Activated naive CD8-positive, alpha-beta T cell treated with anti-CD3 and anti-CD28 coated beads for 36 hours (primary cell): ENCODE results near the gene DUSP16. TPM values are rescaled to one million over a fixed set of nuclear protein-coding genes. Genes with fewer than 3 reads are reported as not detected.
"Not testable (repeated sequence)": the region's sequence is repeated elsewhere in the genome, so short reads cannot be mapped to it uniquely, and the experiment has no call there.

ENCODE experiments used
- DNase-seq: peaks from one replicate; pipeline ENCODE4 v3.0.0; 2021
- H3K27ac Mint-ChIP-seq: one replicate; pipeline ENCODE4 v1.8.0; 2022; ENCODE audit warnings: mild to moderate bottlenecking, moderate library complexity, mixed read lengths
- H3K27me3 Mint-ChIP-seq: one replicate; pipeline ENCODE4 v1.8.0; 2022; ENCODE audit warnings: mild to moderate bottlenecking, mixed read lengths
- H3K36me3 Mint-ChIP-seq: one replicate; pipeline ENCODE4 v1.8.0; 2021; ENCODE audit warnings: mild to moderate bottlenecking, mixed read lengths
- H3K4me1 Mint-ChIP-seq: one replicate; pipeline ENCODE4 v1.8.0; 2021; ENCODE audit warnings: mixed read lengths
- H3K4me3 Mint-ChIP-seq: one replicate; pipeline ENCODE4 v1.8.0; 2022; ENCODE audit warnings: mild to moderate bottlenecking, moderate library complexity, mixed read lengths
- H3K9me3 Mint-ChIP-seq: one replicate; pipeline ENCODE4 v1.8.0; 2022; ENCODE audit warnings: mixed read lengths
- total RNA-seq, 2 experiments: library from RNA; stranded (reverse); gene quantifications; one replicate each; pipeline ENCODE4 v1.2.3, GENCODE V29; 2021

DUSP16 gene
- total RNA-seq, 2 experiments from 2014 or later, result 21.6 to 24.4 TPM

DNA sequence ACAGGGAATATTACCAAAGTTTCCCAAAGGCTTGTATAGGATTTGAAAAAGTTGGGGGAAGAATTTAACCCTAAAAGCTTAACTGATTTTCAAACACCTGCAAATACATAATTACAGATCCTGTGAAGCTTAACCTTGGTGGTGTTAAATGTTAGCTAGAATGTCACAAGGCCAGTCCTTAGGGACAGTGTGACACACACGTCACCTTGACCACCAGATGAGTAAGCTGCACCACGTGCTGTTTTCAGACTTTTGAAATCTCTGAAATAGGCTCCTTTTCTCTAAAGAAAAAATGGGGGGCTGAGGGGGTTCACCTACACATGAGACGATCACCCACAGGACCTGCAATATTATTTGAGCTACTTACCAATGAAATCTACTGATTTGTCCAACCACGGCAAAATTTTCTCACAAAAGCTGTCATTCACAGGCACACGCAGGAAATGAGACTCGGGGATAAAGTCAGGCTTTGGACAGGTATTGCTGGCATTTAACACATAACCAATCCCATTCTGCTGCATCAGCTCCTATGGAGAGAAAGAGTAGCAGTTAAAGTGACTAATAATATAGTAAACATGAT lies 75.9 kb downstream of the DUSP16 start:
- Mint-ChIP-seq H3K9me3 (no peaks in the 10 kb centered on the region), H3K27me3 (no peaks in the 10 kb centered on the region), H3K27ac (peak overlapping the region; percentile 43), H3K4me1 (peaks cover 27% of the 10 kb centered on the region), H3K36me3 (peaks cover 39% of the 10 kb centered on the region), H3K4me3 (no peak overlapping the region)
- peak; percentile 14 for DNase-seq

- no peaks in the 10 kb centered on the region for H3K27me3 Mint-ChIP-seq
- no peak for DNase-seq
- no peaks in the 10 kb centered on the region for H3K9me3 Mint-ChIP-seq
- H3K4me3 Mint-ChIP-seq, result no peak overlapping the region
- peaks cover 47% of the 10 kb centered on the region for H3K4me1 Mint-ChIP-seq
- H3K27ac Mint-ChIP-seq, result peak overlapping the region; percentile 2
- H3K36me3 Mint-ChIP-seq, result peaks cover 65% of the 10 kb centered on the region
Measured at GRCh38 chr12:12483438-12483837, 79.2 kb downstream of the DUSP16 start.

DNA sequence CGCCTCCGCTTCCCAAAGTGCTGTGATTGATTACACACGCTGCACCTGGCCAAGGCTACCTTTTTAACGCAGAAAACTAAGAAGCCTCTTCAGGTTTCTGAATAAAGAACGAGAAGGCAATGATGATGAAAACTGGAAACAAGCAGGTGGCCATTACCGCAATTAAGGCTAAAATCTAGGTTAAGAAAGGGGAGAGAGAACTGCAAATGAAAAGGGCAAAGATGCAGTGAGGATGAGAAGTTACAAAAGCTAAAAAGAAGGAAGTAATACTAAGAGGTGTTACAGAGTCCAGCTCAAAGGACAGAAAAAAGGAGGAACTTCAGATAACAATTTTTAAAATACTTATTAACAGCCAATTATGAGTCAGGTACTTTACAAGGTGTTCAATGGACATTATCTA lies 79.7 kb downstream of the DUSP16 start:
- no peak for DNase-seq
- H3K27ac Mint-ChIP-seq, result peak overlapping the region; percentile 92
- H3K4me1 Mint-ChIP-seq, result peaks cover 48% of the 10 kb centered on the region
- H3K9me3 Mint-ChIP-seq, result no peaks in the 10 kb centered on the region
- H3K27me3 Mint-ChIP-seq, result no peaks in the 10 kb centered on the region
- peak overlapping the region; percentile 18 for H3K4me3 Mint-ChIP-seq
- peaks cover 61% of the 10 kb centered on the region for H3K36me3 Mint-ChIP-seq

GRCh38 chr12:12482150-12482761 lies 80.4 kb downstream of the DUSP16 start:
- Mint-ChIP-seq H3K27me3 (no peaks in the 10 kb centered on the region), H3K27ac (peak overlapping the region; percentile 92), H3K9me3 (no peaks in the 10 kb centered on the region), H3K4me1 (peaks cover 46% of the 10 kb centered on the region), H3K4me3 (peak overlapping the region; percentile 54), H3K36me3 (peaks cover 64% of the 10 kb centered on the region)
- DNase-seq, result no peak

GRCh38 chr12:12481631-12482030 lies 81.0 kb downstream of the DUSP16 start:
- H3K27ac Mint-ChIP-seq, result peak overlapping the region; percentile 92
- no peaks in the 10 kb centered on the region for H3K9me3 Mint-ChIP-seq
- DNase-seq, result no peak
- H3K36me3 Mint-ChIP-seq, result peaks cover 66% of the 10 kb centered on the region
- H3K27me3 Mint-ChIP-seq, result no peaks in the 10 kb centered on the region
- peaks cover 44% of the 10 kb centered on the region for H3K4me1 Mint-ChIP-seq
- H3K4me3 Mint-ChIP-seq, result no peak overlapping the region

DNA sequence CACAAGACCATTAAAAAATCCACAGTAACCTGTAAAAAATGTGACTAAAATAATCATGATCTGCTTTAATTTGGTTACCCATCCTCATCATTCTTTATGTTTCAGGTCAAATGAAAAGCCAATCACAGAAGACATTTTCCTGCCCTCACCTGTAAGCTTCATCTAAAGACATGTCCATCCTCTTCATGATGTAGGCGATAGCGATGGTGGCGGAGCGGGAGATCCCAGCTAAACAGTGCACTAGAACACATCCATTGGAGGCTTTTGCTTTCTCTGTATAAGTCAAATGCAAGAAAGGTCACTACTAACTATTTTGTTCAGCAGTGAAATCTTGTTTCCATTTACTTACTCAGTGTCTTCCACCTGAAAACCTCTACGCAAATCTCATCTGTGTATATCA lies 82.6 kb downstream of the DUSP16 start:
- Mint-ChIP-seq H3K4me1 (peaks cover 49% of the 10 kb centered on the region), H3K4me3 (no peak overlapping the region), H3K27ac (peak overlapping the region; percentile 26), H3K36me3 (peaks cover 68% of the 10 kb centered on the region), H3K9me3 (no peaks in the 10 kb centered on the region), H3K27me3 (no peaks in the 10 kb centered on the region)
- DNase-seq, result no peak

DNA sequence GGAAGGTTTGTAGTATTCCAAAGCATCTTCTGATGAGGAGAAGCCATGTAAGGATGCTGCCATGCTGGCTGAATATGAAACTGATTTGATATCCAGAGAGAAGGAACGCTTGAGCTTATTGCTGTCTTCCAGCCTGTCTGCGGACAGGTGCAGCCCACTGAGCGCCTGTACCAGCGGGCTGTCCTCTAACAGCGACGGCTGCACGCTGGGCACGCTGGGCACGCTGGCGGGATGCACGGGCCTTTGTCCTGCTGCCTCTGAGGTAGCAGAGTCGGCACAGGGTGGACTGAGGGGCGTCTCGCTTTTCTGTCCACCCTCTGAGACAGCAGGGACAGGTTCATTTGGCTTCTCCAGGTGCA lies 85.2 kb downstream of the DUSP16 start:
- Mint-ChIP-seq H3K27me3 (no peaks in the 10 kb centered on the region), H3K27ac (no peak overlapping the region), H3K4me3 (no peak overlapping the region), H3K36me3 (peaks cover 74% of the 10 kb centered on the region), H3K9me3 (no peaks in the 10 kb centered on the region), H3K4me1 (peaks cover 55% of the 10 kb centered on the region)
- no peak for DNase-seq

DNA sequence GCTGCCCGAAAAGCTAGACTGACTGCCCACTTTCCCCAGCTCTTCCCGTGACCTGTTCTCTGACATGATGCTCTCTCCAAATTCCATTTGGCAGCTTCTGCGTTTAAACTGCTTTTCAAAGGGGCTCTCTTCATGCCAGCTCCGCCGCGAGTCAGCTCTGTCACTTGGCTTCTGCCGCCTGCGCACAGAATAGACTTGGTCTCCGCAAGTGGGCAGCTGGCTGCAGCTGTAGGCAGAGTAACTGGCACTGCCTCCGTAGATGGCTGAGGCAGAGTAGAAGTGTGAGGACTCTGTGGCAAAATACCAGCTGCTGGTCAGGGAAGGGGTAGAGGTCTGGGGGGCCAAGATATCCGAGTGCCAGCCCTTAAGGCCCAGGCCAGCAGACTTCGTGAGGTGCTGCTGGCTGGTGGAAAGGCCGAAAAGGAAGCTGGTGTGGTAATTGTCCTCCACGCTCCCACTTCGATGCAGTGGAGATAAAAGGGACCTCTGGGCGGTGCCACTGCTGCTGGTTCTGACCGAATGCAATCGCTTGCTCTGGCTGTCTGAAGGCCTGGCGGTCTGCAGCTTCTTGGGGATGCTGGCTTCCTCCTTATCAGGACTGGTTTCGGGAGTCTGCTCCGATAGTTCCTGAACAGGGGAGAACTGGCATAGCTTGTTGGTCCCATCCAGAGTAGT lies 85.7 kb downstream of the DUSP16 start:
- H3K4me1 Mint-ChIP-seq, result peaks cover 49% of the 10 kb centered on the region
- no peak overlapping the region for H3K4me3 Mint-ChIP-seq
- no peaks in the 10 kb centered on the region for H3K27me3 Mint-ChIP-seq
- no peak overlapping the region for H3K27ac Mint-ChIP-seq
- DNase-seq, result no peak
- H3K9me3 Mint-ChIP-seq, result no peaks in the 10 kb centered on the region
- peaks cover 71% of the 10 kb centered on the region for H3K36me3 Mint-ChIP-seq

- Mint-ChIP-seq H3K4me3 (no peak overlapping the region), H3K27me3 (no peaks in the 10 kb centered on the region), H3K36me3 (peaks cover 75% of the 10 kb centered on the region), H3K4me1 (peaks cover 49% of the 10 kb centered on the region), H3K9me3 (no peaks in the 10 kb centered on the region), H3K27ac (peak overlapping the region; percentile 90)
- peak; percentile 50 for DNase-seq
Measured at GRCh38 chr12:12474931-12475795, 87.5 kb downstream of the DUSP16 start.

DNA sequence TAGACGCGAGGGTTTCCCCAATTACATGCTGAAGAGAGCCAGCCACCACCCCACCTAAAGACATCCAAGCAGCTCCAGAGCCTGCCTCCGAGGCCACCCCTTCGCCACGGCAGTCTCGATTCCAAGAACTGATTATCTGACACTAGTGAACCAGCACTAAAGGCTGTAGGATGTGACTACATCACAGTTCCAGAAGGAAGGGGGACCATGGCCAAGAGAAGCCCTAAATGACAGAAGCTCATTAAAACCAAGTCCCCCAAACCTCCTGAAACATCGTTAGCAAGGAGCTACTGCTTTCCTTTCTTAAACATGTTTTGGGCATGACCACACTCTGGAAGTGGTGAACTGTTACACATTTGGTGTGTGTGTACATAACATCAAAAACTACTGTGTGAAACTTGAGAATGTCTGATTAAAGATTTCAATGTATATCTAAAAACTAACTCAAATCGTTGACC lies 88.2 kb downstream of the DUSP16 start:
- Mint-ChIP-seq H3K4me3 (no peak overlapping the region), H3K4me1 (peaks cover 43% of the 10 kb centered on the region), H3K9me3 (no peaks in the 10 kb centered on the region), H3K27ac (peak overlapping the region; percentile 90), H3K27me3 (no peaks in the 10 kb centered on the region), H3K36me3 (peaks cover 74% of the 10 kb centered on the region)
- DNase-seq, result peak; percentile 31

- no peak for DNase-seq
- Mint-ChIP-seq H3K27me3 (no peaks in the 10 kb centered on the region), H3K4me3 (no peak overlapping the region), H3K36me3 (peaks cover 77% of the 10 kb centered on the region), H3K9me3 (no peaks in the 10 kb centered on the region), H3K4me1 (peaks cover 42% of the 10 kb centered on the region), H3K27ac (peak overlapping the region; percentile 90)
Measured at GRCh38 chr12:12473223-12473622, 89.4 kb downstream of the DUSP16 start.

- peaks cover 51% of the 10 kb centered on the region for H3K4me1 Mint-ChIP-seq
- H3K27me3 Mint-ChIP-seq, H3K4me3 Mint-ChIP-seq, H3K27ac Mint-ChIP-seq, DNase-seq, H3K9me3 Mint-ChIP-seq: not testable (repeated sequence)
- H3K36me3 Mint-ChIP-seq, result peaks cover 79% of the 10 kb centered on the region
Measured at GRCh38 chr12:12471982-12472961, 90.4 kb downstream of the DUSP16 start.

- Mint-ChIP-seq H3K36me3 (peaks cover 75% of the 10 kb centered on the region), H3K4me1 (peaks cover 59% of the 10 kb centered on the region), H3K27me3 (no peaks in the 10 kb centered on the region), H3K9me3 (no peaks in the 10 kb centered on the region), H3K4me3 (no peak overlapping the region), H3K27ac (no peak overlapping the region)
- DNase-seq, result no peak
Measured at GRCh38 chr12:12470751-12471306, 91.8 kb downstream of the DUSP16 start.

DNA sequence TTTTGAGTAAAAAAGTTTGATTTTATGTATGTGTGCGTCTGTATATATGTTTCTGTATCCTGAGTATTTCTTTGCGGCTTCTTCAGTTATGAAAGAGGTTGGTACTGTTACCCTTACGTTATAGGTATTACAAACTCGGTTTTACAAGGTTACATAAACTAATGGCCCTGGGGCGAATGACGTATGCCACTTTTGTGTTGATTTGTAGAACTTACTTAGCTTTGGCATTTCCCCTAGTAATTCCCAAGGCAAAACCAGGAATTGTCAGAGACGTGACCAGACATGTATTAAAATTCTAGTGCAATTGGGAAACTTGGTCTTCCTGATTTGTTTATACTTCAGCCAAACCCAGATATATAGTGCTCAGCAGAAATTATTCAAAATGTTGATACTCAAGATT lies 93.3 kb downstream of the DUSP16 start:
- Mint-ChIP-seq H3K9me3 (no peaks in the 10 kb centered on the region), H3K36me3 (peaks cover 74% of the 10 kb centered on the region), H3K4me1 (peaks cover 59% of the 10 kb centered on the region), H3K27ac (no peak overlapping the region), H3K4me3 (no peak overlapping the region), H3K27me3 (no peaks in the 10 kb centered on the region)
- no peak for DNase-seq
